NCI-H1694 (cell line): ENCODE data around the gene BDKRB2.

Source experiments
- DNase-seq: peaks from one replicate; lab custom pipeline; 2025; lab: John Stamatoyannopoulos, UW

Gene BDKRB2

GRCh38 chr14:96176811-96177211, 27.8 kb upstream of the BDKRB2 start:
- peak; percentile 64 for DNase-seq

GRCh38 chr14:96177766-96178375, 26.8 kb upstream of the BDKRB2 start:
- no peak for DNase-seq

GRCh38 chr14:96178461-96179321, 25.9 kb upstream of the BDKRB2 start:
- DNase-seq: peak; percentile 72

- DNase-seq: no peak
Measured at GRCh38 chr14:96180043-96180874, 24.4 kb upstream of the BDKRB2 start.

GRCh38 chr14:96181186-96182056, 23.2 kb upstream of the BDKRB2 start:
- DNase-seq: no peak

- DNase-seq: no peak
Measured at GRCh38 chr14:96182546-96182945, 22.1 kb upstream of the BDKRB2 start.

GRCh38 chr14:96184737-96185136, 19.9 kb upstream of the BDKRB2 start:
- DNase-seq: peak; percentile 83

- no peak for DNase-seq
Measured at GRCh38 chr14:96187216-96188031, 17.2 kb upstream of the BDKRB2 start.

- DNase-seq: no peak
Measured at GRCh38 chr14:96189281-96189711, 15.3 kb upstream of the BDKRB2 start.

- no peak for DNase-seq
Measured at GRCh38 chr14:96191353-96191752, 13.3 kb upstream of the BDKRB2 start.

- no peak for DNase-seq
Measured at GRCh38 chr14:96191841-96192462, 12.7 kb upstream of the BDKRB2 start.

- DNase-seq: no peak
Measured at GRCh38 chr14:96192975-96193805, 11.4 kb upstream of the BDKRB2 start.

- no peak for DNase-seq
Measured at GRCh38 chr14:96194262-96194656, 10.4 kb upstream of the BDKRB2 start.

GRCh38 chr14:96194657-96195431, 9.8 kb upstream of the BDKRB2 start:
- DNase-seq: no peak

- no peak for DNase-seq
Measured at GRCh38 chr14:96195441-96196081, 9.1 kb upstream of the BDKRB2 start.

- DNase-seq: no peak
Measured at GRCh38 chr14:96197163-96197852, 7.3 kb upstream of the BDKRB2 start.

- DNase-seq: no peak
Measured at GRCh38 chr14:96197969-96198368, 6.7 kb upstream of the BDKRB2 start.
